A549 (cell line): ENCODE measurements around the gene TSPAN10. TPM values are rescaled to one million over a fixed set of nuclear protein-coding genes. Genes with fewer than 3 reads are reported as not detected.

Source experiments
- ATAC-seq, 2 experiments: fragments of 200-7000 bp in 1 of 2; fragments of >200 bp in 1 of 2; cut with Nextera tagmentation in 1 of 2; cut with Tn5 transposase in 1 of 2; 3 replicates each; pipeline versions ENCODE4 v1.8.0 to v1.9.1; 2018 to 2020; ENCODE audit warnings: mild to moderate bottlenecking in 1 of 2, moderate library complexity in 1 of 2
- CTCF ChIA-PET: fragments of 300-600 bp; sonication (Branson Sonifier 250); formaldehyde crosslinking; extraction: SDS; loops from one replicate; lab custom pipeline; 2021; ENCODE audit warnings: antibody characterized with exemption, inconsistent platforms; lab: Yijun Ruan, JAX
- POLR2A ChIA-PET: fragments of 350-600 bp; formaldehyde crosslinking; extraction: SDS; loops from one replicate; lab custom pipeline; 2021; ENCODE audit warnings: antibody characterized with exemption, inconsistent platforms; lab: Yijun Ruan, JAX
- DNase-seq, 2 experiments: peaks; one replicate each; pipeline versions ENCODE4 v3.0.0 to v3.0.0-alpha.2; 2011 to 2016; ENCODE audit warnings: low read depth in 1 of 2, low spot score in 1 of 2
- FAIRE-seq: peaks from 2 replicates; lab custom pipeline; 2011; peaks lifted over from hg19 to GRCh38; lab: Jason Lieb, UNC
- H3K27ac ChIP-seq, 2 experiments: fragments of >200 bp; sonication (Bioruptor Twin); formaldehyde crosslinking; 3 replicates each; pipeline ENCODE4 v1.5.1; 2016 to 2017
- H3K4me1 ChIP-seq: fragments of >200 bp; sonication (Bioruptor Twin); formaldehyde crosslinking; 3 replicates; pipeline ENCODE4 v1.6.1; 2016
- H3K4me2 ChIP-seq: fragments of >200 bp; sonication (Bioruptor Twin); formaldehyde crosslinking; 3 replicates; pipeline ENCODE4 v1.6.1; 2016
- H3K4me3 ChIP-seq: fragments of >200 bp; sonication (Bioruptor Twin); formaldehyde crosslinking; 3 replicates; pipeline ENCODE4 v1.5.1; 2016
- H3K9me3 ChIP-seq: fragments of >200 bp; sonication (Bioruptor Twin); formaldehyde crosslinking; 3 replicates; pipeline ENCODE4 v1.6.1; 2016
- BHLHE40 ChIP-seq: IDR thresholded peaks from 2 replicates; pipeline ENCODE4 v1.6.1; 2012; ENCODE audit warnings: low read depth, low read length, inconsistent platforms
- CBX8 ChIP-seq: fragments of 200-600 bp; sonication (generic); IDR thresholded peaks from 2 replicates; pipeline ENCODE4 v1.6.1; 2016
- FOSL2 ChIP-seq, 2 experiments: fragments of 450-650 bp in 1 of 2; fragments of >200 bp in 1 of 2; sonication (Bioruptor Twin) in 1 of 2; formaldehyde crosslinking; IDR thresholded peaks; 2 replicates each; pipeline versions ENCODE4 v1.5.0 to v1.6.1; 2016 to 2020; ENCODE audit warnings: mild to moderate bottlenecking in 1 of 2, moderate library complexity in 1 of 2
- KDM5A ChIP-seq: fragments of 200-600 bp; sonication (generic); IDR thresholded peaks from 2 replicates; pipeline ENCODE4 v1.6.1; 2016; ENCODE audit warnings: antibody characterized with exemption, mild to moderate bottlenecking
- NFE2L2 ChIP-seq: fragments of 150-350 bp; conservative IDR thresholded peaks from 2 replicates; pipeline ENCODE4 v1.6.1; 2014; ENCODE audit warnings: low read length
- RAD21 ChIP-seq, 2 experiments: fragments of >200 bp in 1 of 2; sonication (Bioruptor Twin) in 1 of 2; formaldehyde crosslinking in 1 of 2; IDR thresholded peaks in 1 of 2; conservative IDR thresholded peaks in 1 of 2; 2 replicates in 1 of 2; 3 replicates in 1 of 2; pipeline ENCODE4 v1.6.1; 2012 to 2018; ENCODE audit warnings: inconsistent platforms in 1 of 2
- RARB ChIP-seq: fragments of 250-450 bp; sonication (Bioruptor Pico); IDR thresholded peaks from 2 replicates; pipeline ENCODE4 v1.8.0; 2021; ENCODE audit warnings: mild to moderate bottlenecking, moderate library complexity
- SMC3 ChIP-seq: fragments of >200 bp; sonication (Bioruptor Twin); formaldehyde crosslinking; IDR thresholded peaks from 3 replicates; pipeline ENCODE4 v1.6.1; 2018; ENCODE audit warnings: inconsistent platforms
- ZC3H11A ChIP-seq: fragments of 450-650 bp; IDR thresholded peaks from 2 replicates; pipeline ENCODE4 v1.6.1; 2014; ENCODE audit warnings: antibody characterized with exemption, mild to moderate bottlenecking
- WGBS: methylation state at CpG from one replicate; pipeline ENCODE4 v1.1.6; 2017; ENCODE audit errors: missing lambda C conversion rate; 5-methylcytosine and 5-hydroxymethylcytosine counted together
- polyA plus RNA-seq, 4 experiments: library from polyadenylated mRNA; depleted of rRNA in 3 of 4; stranded (reverse); fragments of >200 nt; fragmentation: RNase III in 1 of 4; extraction: RNeasy Plus Mini Kit Qiagen cat#74134 plus additional on column Dnase treatment in 1 of 4; gene quantifications; 2 replicates in 3 of 4; 3 replicates in 1 of 4; pipeline ENCODE4 v1.2.3, GENCODE V29; 2011 to 2017
- TF ChIP-seq, protein P1 (sequence below): fragments of 450-650 bp; IDR thresholded peaks from 2 replicates; pipeline ENCODE4 v1.6.1; 2014; ENCODE audit warnings: antibody characterized with exemption
- TF ChIP-seq, protein P2 (sequence below): fragments of >200 bp; sonication (Bioruptor Twin); formaldehyde crosslinking; IDR thresholded peaks from 3 replicates; pipeline ENCODE4 v1.5.1; 2016
- TF ChIP-seq, protein P3 (sequence below): IDR thresholded peaks from 2 replicates; pipeline ENCODE4 v1.6.1; 2012
- TF ChIP-seq, protein P4 (sequence below): fragments of >200 bp; sonication (Bioruptor Twin); formaldehyde crosslinking; IDR thresholded peaks from 3 replicates; pipeline ENCODE4 v1.6.1; 2016

The TSPAN10 gene
- polyA plus RNA-seq, 2 of the 4 experiments (the other 2 are of a cell fraction), result 1.4 to 6.3 TPM

DNA sequence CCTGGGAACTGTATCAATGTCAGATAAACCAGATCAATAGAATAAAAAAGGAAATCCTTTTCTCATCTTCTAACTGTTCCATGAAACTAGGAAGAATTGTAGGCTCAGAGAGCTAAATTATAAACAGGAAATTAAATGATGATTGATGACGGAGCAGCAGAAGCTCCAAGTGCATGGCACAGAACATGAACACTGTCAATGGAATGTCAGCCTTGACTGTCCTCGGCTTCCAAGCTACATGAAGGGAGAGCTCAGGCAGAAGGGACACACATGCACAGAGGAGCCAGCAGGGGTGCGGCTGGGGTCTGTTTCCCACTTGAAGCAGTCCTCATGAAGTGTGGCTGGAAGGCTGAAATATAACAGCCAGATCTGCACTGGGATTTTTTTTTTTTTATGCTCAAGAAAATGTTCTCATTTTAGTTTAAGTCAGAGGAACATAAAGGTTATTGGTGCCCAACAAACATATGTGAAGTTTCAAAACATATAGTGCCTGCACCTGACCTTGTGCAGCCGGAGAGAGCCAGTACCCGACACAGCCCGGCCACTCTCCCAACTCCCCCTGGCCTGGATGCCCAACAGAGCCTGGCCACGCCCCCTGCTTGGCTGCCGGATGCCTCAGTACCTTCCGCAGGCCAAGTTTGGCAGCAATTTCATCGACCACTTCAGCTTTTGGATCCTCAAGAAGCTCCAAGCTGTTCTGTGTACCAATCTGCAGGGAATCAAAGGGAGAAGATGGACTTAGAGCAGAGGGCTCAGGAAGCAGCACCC lies 37.1 kb upstream of the TSPAN10 start:
- H3K4me2 ChIP-seq, result no peak overlapping the region
- H3K27ac ChIP-seq, result no peak overlapping the region
- no peaks in the 10 kb centered on the region for H3K9me3 ChIP-seq
- CTCF ChIA-PET, result interaction anchor here (0.6 to 39.7 kb wide), 23 partner anchors 10 to 347 kb away, joined by 3 to 1604 read pairs (median 11); partner anchors contain the start of genes FAAP100 and FSCN2
- FAIRE-seq, result no peak
- no peak for ATAC-seq
- H3K4me1 ChIP-seq, result peaks cover 18% of the 10 kb centered on the region
- no peak for TF ChIP-seq SMC3
- no peak for TF ChIP-seq RARB (CRISPR knock-in tag)
- TF ChIP-seq, protein P1, sequence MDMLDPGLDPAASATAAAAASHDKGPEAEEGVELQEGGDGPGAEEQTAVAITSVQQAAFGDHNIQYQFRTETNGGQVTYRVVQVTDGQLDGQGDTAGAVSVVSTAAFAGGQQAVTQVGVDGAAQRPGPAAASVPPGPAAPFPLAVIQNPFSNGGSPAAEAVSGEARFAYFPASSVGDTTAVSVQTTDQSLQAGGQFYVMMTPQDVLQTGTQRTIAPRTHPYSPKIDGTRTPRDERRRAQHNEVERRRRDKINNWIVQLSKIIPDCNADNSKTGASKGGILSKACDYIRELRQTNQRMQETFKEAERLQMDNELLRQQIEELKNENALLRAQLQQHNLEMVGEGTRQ, result no peak
- TF ChIP-seq, protein P2, sequence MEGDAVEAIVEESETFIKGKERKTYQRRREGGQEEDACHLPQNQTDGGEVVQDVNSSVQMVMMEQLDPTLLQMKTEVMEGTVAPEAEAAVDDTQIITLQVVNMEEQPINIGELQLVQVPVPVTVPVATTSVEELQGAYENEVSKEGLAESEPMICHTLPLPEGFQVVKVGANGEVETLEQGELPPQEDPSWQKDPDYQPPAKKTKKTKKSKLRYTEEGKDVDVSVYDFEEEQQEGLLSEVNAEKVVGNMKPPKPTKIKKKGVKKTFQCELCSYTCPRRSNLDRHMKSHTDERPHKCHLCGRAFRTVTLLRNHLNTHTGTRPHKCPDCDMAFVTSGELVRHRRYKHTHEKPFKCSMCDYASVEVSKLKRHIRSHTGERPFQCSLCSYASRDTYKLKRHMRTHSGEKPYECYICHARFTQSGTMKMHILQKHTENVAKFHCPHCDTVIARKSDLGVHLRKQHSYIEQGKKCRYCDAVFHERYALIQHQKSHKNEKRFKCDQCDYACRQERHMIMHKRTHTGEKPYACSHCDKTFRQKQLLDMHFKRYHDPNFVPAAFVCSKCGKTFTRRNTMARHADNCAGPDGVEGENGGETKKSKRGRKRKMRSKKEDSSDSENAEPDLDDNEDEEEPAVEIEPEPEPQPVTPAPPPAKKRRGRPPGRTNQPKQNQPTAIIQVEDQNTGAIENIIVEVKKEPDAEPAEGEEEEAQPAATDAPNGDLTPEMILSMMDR, result no peak
- no peak for TF ChIP-seq ZC3H11A
- no peak for TF ChIP-seq FOSL2 (IDR thresholded peaks at IDR 0.05)
- no peak for TF ChIP-seq FOSL2 (CRISPR knock-in tag; IDR thresholded peaks at IDR 0.05)
- TF ChIP-seq NFE2L2, result no peak
- TF ChIP-seq KDM5A, result no peak
- no peak for TF ChIP-seq CBX8
- TF ChIP-seq, protein P3, sequence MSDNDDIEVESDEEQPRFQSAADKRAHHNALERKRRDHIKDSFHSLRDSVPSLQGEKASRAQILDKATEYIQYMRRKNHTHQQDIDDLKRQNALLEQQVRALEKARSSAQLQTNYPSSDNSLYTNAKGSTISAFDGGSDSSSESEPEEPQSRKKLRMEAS, result no peak
- 81% methylated on average over 10 of the region's 10 CpGs for WGBS
- DNase-seq, result no peak
- POLR2A ChIA-PET, result interaction anchor here (1.3 to 1.7 kb wide), 2 partner anchors 33 to 44 kb away, joined by 3 to 13 read pairs; no protein-coding TSS in a partner anchor
- H3K4me3 ChIP-seq, result no peak overlapping the region

DNA sequence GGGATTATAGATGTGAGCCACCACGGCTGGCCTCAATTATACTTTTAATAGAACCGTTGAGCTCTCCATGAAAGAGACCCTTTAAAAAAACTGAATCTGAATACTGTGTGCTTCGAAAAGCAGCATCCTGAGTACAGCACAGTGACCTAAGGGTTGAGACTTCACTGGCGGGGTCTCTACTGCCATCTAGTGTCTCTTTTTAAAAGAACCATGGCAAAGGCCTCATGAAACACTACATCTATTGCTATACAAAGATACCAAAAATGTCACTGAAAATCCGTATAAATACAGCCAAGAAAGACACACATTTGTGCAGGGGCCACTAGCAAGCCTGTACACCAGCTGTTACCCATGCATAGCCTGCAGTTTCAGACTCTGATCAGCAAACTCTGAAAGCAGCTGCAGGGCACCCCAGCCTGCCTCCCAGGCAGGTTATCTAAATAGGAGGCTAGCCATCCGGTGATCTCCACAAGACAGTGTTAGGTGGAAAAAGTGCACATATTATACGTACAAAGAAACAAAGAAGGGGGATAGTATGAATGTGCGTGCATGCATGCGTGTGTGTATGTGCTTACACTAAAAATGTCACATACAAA lies 35.4 kb upstream of the TSPAN10 start:
- 34% methylated on average over 9 of the region's 9 CpGs for WGBS
- FAIRE-seq, result peak; percentile 36
- ATAC-seq, result peak; percentile 95 to 97

More for the DNA sequence above, 35.4 kb upstream of the TSPAN10 start:
- peak overlapping the region; percentile 5 to 63; a peak in 4 of 6 replicates for H3K27ac ChIP-seq
- peak; percentile 89 for TF ChIP-seq SMC3
- TF ChIP-seq, protein P2, result peak; percentile 95
- TF ChIP-seq, protein P4, sequence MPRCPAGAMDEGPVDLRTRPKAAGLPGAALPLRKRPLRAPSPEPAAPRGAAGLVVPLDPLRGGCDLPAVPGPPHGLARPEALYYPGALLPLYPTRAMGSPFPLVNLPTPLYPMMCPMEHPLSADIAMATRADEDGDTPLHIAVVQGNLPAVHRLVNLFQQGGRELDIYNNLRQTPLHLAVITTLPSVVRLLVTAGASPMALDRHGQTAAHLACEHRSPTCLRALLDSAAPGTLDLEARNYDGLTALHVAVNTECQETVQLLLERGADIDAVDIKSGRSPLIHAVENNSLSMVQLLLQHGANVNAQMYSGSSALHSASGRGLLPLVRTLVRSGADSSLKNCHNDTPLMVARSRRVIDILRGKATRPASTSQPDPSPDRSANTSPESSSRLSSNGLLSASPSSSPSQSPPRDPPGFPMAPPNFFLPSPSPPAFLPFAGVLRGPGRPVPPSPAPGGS, result no peak
- TF ChIP-seq RAD21 (conservative IDR thresholded peaks at IDR 0.05 in 1 of 2, IDR thresholded peaks at IDR 0.05 in 1 of 2), result peak; percentile 94 to 98
- TF ChIP-seq KDM5A, result no peak
- no peak for TF ChIP-seq BHLHE40
- ChIA-PET CTCF (interaction anchor here (0.6 to 39.7 kb wide), 52 partner anchors 8 to 370 kb away, joined by 3 to 1604 read pairs (median 5); partner anchors contain the start of genes FAAP100, FSCN2 and PDE6G), POLR2A (interaction anchor here (0.7 to 1.7 kb wide), 6 partner anchors 35 to 90 kb away, joined by 3 to 13 read pairs (median 3); no protein-coding TSS in a partner anchor)
- H3K9me3 ChIP-seq, result no peaks in the 10 kb centered on the region
- H3K4me3 ChIP-seq, result no peak overlapping the region
- peaks cover 9% of the 10 kb centered on the region for H3K4me1 ChIP-seq
- DNase-seq, result peak; percentile 75 to 80
- no peak overlapping the region for H3K4me2 ChIP-seq
